Cardiac muscle cell (in vitro differentiated cells and primary cell): ENCODE results near the gene PIGP. TPM values are rescaled to one million over a fixed set of nuclear protein-coding genes. Genes with fewer than 3 reads are reported as not detected.

Experiments
- DNase-seq, 2 donors: peaks; one replicate each; pipeline versions ENCODE4 v3.0.0 to v3.0.0-alpha.2; 2010 to 2017; ENCODE audit warnings: low read depth in 1 of 2, low spot score in 1 of 2
- H3K27ac ChIP-seq: fragments of 200-600 bp; sonication (generic); 2 replicates; pipeline ENCODE4 v1.5.1; 2016
- H3K27me3 ChIP-seq: fragments of 200-600 bp; sonication (generic); 2 replicates; pipeline ENCODE4 v1.6.0; 2016; ENCODE audit warnings: control low read depth
- H3K36me3 ChIP-seq: fragments of 200-600 bp; sonication (generic); 2 replicates; pipeline ENCODE4 v1.5.1; 2016; ENCODE audit warnings: control low read depth
- H3K4me1 ChIP-seq: fragments of 200-600 bp; sonication (generic); 2 replicates; pipeline ENCODE4 v1.8.1; 2017; ENCODE audit warnings: low read depth, mild to moderate bottlenecking, mixed run types
- H3K4me3 ChIP-seq: fragments of 200-600 bp; sonication (generic); 2 replicates; pipeline ENCODE4 v1.5.1; 2016; ENCODE audit warnings: mild to moderate bottlenecking
- H3K9me3 ChIP-seq: fragments of 200-600 bp; sonication (generic); 2 replicates; pipeline ENCODE4 v1.5.1; 2017; ENCODE audit warnings: low read depth, mild to moderate bottlenecking, control low read depth
- polyA plus RNA-seq: library from polyadenylated mRNA; unstranded; fragments of >200 nt; fragmentation: Nextera tagmentation; extraction: Ambion mirVana; gene quantifications from 2 replicates; pipeline ENCODE4 v1.2.1, GENCODE V29; 2016
- total RNA-seq: library from RNA; depleted of rRNA; stranded (reverse); fragments of >200 nt; gene quantifications from 2 replicates; pipeline ENCODE4 v1.2.3, GENCODE V29; 2016
- TF ChIP-seq, protein P1 (sequence below): IDR thresholded peaks from 2 replicates; pipeline ENCODE4 v1.5.1; 2012; ENCODE audit warnings: low read depth, mild to moderate bottlenecking, low read length

Gene PIGP
- total and polyA plus RNA-seq, 2 experiments from 2014 or later: 13.8 to 91.5 TPM

DNA sequence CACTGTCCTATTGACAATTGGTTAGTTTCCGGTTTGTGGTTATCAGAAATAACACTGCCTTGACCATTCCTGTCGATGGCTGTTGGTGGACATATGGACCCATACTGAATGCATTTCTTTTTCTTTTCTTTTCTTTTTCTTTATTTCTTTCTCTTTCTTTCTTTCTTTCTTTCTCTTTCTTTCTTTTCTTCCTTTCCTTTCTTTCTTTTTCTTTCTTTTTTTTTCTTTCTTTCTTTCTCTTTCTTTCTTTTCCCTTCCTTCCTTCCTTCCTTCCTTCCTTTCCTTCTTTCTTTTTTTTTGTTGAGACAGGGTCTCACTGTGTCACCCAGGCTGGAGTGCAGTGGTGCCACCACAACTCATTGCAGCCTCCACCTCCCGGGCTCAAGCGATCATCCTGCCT is 42.0 kb downstream of the PIGP start:
- no peak for DNase-seq
- Histone ChIP-seq H3K9me3 (no peaks in the 10 kb centered on the region), H3K27ac (no peak overlapping the region), H3K4me1 (no peaks in the 10 kb centered on the region), H3K36me3 (no peaks in the 10 kb centered on the region), H3K27me3 (peaks cover 3% of the 10 kb centered on the region), H3K4me3 (no peak overlapping the region)
- TF ChIP-seq, protein P1, sequence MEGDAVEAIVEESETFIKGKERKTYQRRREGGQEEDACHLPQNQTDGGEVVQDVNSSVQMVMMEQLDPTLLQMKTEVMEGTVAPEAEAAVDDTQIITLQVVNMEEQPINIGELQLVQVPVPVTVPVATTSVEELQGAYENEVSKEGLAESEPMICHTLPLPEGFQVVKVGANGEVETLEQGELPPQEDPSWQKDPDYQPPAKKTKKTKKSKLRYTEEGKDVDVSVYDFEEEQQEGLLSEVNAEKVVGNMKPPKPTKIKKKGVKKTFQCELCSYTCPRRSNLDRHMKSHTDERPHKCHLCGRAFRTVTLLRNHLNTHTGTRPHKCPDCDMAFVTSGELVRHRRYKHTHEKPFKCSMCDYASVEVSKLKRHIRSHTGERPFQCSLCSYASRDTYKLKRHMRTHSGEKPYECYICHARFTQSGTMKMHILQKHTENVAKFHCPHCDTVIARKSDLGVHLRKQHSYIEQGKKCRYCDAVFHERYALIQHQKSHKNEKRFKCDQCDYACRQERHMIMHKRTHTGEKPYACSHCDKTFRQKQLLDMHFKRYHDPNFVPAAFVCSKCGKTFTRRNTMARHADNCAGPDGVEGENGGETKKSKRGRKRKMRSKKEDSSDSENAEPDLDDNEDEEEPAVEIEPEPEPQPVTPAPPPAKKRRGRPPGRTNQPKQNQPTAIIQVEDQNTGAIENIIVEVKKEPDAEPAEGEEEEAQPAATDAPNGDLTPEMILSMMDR: no peak

DNA sequence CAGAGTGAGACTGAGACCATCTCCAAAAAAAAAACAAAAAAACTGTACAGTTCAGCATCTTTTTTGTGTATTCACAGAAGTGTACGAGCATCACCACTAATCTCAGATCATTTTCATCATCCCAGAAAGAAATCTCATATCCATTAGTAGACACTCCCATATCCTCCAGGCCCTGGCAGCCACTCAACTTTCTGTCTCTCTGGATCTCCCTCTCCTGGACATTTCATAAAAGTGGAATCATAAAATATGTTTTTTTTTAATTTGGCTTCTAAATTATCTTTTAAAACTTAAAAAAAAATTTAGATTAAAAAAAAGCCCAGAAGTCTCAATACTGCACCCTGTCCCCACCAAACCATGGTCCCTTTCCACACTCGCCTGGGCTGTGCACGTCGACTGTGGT is 44.3 kb downstream of the PIGP start:
- H3K27ac ChIP-seq: no peak overlapping the region

DNA sequence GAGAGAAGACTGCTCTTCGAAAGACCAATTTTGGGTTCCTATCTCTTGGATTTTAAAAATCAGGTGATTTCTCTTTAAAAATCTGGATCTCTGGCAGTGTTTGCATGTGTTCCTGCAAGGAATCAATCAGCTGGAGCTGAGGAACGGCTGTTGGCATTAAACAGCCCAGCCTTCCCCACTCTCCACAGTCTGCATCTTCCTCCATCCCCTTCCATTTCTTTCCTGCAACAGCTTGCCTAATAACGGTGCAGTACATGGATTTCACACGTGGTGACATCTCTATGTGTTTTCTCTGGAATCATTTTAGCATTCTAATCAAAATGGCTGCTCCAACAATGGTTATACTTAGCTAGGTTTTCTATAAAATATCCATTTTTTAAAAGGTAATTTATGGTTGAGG is 46.4 kb downstream of the PIGP start:
- no peaks in the 10 kb centered on the region for H3K9me3 ChIP-seq
- H3K4me1 ChIP-seq: no peaks in the 10 kb centered on the region
- H3K4me3 ChIP-seq: no peak overlapping the region
- H3K27me3 ChIP-seq: no peaks in the 10 kb centered on the region
- H3K27ac ChIP-seq: no peak overlapping the region
- TF ChIP-seq, protein P1: no peak
- DNase-seq: no peak
- H3K36me3 ChIP-seq: no peaks in the 10 kb centered on the region

More for the DNA sequence above, 44.3 kb downstream of the PIGP start:
- Histone ChIP-seq H3K36me3 (no peaks in the 10 kb centered on the region), H3K9me3 (no peaks in the 10 kb centered on the region), H3K4me1 (no peaks in the 10 kb centered on the region), H3K27me3 (peaks cover 3% of the 10 kb centered on the region), H3K4me3 (no peak overlapping the region)
- peak in 1 of 2 donors; percentile 37 for DNase-seq
- TF ChIP-seq, protein P1: no peak

DNA sequence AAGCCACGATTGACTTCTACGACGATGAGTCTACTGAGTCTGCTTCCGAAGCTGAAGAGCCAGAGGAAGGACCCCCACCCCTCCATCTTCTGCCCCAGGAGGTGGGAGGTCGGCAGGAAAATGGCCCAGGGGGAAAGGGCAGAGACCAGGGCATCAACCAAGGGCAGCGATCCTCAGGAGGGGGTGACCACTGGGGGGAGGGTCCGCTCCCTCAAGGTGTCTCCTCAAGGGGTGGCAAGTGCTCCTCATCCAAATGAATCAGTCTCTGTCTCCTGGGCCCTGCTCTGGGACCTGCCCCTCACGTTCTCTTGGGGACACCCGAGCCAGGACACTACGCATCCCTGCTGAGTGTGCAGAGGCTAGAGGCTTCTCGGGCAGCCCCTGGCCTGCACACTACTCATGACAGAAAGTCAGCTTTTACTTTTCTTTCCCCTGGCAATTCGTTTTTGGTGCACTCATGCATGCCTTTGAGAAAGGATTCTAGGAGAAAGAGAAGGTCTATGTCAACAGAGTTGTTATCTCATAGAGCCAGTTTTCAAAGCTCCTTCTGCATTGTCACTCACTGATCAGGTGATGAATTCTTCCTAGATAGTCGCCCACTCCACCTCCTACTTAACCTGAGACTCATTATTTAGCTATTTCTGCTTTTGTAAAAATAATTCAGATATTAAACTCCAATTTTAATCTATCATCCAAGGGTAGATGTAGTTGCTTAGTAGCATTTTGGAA is 54.8 kb downstream of the PIGP start:
- H3K4me1 ChIP-seq: no peaks in the 10 kb centered on the region
- no peaks in the 10 kb centered on the region for H3K36me3 ChIP-seq
- no peak overlapping the region for H3K27ac ChIP-seq
- no peak for DNase-seq
- no peak overlapping the region for H3K4me3 ChIP-seq
- TF ChIP-seq, protein P1: no peak
- H3K9me3 ChIP-seq: no peaks in the 10 kb centered on the region
- no peaks in the 10 kb centered on the region for H3K27me3 ChIP-seq

Other genes starting within 250 kb of the PIGP start
- gene HLCS, start 106.4 kb downstream of the PIGP start, total RNA-seq: 14.6 and 20.1 TPM in 2 replicates
- gene HLCS, start 106.4 kb downstream of the PIGP start, polyA plus RNA-seq: 12.4 and 17.8 TPM in 2 replicates
- not detected in 2 replicates for gene RIPPLY3, start 66.4 kb downstream of the PIGP start, total RNA-seq
- gene RIPPLY3, start 66.4 kb downstream of the PIGP start, polyA plus RNA-seq: 0.22 TPM in 1 of 2 replicates, not detected in the other
- gene TTC3, start 183 bp upstream of the PIGP start, total RNA-seq: 128 and 170 TPM in 2 replicates
- gene TTC3, start 183 bp upstream of the PIGP start, polyA plus RNA-seq: 87.7 and 133 TPM in 2 replicates
- 45.0 and 46.3 TPM in 2 replicates for gene VPS26C, start 194.3 kb upstream of the PIGP start, total RNA-seq
- gene VPS26C, start 194.3 kb upstream of the PIGP start, polyA plus RNA-seq: 29.9 and 33.6 TPM in 2 replicates